Measurements from ENCODE around the gene DOCK1.

Gene DOCK1

DNA sequence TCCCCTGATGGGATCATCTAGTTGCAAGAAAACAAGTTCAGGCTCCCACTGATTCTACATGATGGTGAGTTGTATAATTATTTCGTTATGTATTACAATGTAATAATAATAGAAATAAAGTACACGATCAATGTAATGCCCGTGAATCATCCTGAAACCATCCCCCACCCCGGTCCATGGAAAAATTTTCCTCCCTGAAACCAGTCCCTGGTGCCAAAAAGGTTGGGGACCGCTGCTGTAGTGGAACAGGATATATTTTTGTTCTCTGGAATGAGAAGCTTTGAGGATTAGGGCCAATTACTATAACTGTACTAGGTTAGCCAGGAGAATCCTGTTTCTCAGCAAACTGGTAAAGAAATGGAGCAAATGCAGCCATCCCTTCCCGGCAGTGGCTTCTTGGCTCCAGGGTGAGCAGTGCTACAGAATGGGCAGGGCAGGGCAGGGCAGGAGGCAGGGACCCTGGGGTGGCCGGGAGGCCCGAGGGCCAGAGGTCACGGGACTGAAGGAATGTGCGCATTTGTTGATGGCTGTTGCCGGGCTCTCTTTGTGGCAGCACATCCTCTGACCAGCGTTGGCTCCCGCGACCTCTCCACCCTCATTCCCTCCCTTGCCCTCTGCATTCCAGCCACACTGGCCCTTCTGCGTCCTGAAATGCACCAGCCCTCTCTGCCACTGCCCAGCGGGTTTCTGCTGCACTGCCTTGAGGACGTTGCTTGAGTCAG, 481.5 kb downstream of the DOCK1 start:
- no peaks in the 10 kb centered on the region for H3K4me1 ChIP-seq
- no peaks in the 10 kb centered on the region for H3K36me3 ChIP-seq (replicated peaks)
- no peaks in the 10 kb centered on the region for H3K27me3 ChIP-seq (ENCODE audit: low read depth)
- no peak overlapping the region for H3K4me3 ChIP-seq
- H3K9me3 ChIP-seq: no peaks in the 10 kb centered on the region
- in situ Hi-C loops (cut with MboI; ENCODE audit: low sequenced_read_pairs): no loop called here
- no peak for DNase-seq (ENCODE audit: low spot score in 2 of 2)

DNA sequence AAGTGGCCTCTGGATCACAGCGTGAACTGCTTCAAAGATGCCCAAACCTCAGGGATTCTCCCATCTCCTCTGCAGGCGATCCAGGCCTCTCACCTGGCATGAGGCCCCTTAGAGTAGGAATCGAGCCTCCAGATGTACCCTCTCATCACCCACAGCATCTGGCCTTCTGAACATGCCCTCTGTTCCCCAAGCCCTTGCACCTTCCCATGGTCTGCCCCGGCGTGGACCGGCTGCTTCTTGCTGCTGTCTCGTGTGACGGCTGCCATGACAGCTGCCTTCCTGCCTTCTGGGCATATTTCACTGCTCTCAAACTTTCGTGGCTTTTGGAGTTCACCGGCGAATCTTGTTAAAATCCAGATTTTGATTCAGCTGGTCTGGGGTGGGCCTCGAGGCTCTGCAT, 486.6 kb downstream of the DOCK1 start:
- no peaks in the 10 kb centered on the region for H3K4me1 ChIP-seq
- in situ Hi-C loops (cut with MboI; ENCODE audit: low sequenced_read_pairs): no loop called here
- no peaks in the 10 kb centered on the region for H3K36me3 ChIP-seq (replicated peaks)
- DNase-seq (ENCODE audit: low spot score in 2 of 2): no peak
- H3K27me3 ChIP-seq (ENCODE audit: low read depth): no peaks in the 10 kb centered on the region
- H3K9me3 ChIP-seq: no peaks in the 10 kb centered on the region
- H3K4me3 ChIP-seq: no peak overlapping the region

DNA sequence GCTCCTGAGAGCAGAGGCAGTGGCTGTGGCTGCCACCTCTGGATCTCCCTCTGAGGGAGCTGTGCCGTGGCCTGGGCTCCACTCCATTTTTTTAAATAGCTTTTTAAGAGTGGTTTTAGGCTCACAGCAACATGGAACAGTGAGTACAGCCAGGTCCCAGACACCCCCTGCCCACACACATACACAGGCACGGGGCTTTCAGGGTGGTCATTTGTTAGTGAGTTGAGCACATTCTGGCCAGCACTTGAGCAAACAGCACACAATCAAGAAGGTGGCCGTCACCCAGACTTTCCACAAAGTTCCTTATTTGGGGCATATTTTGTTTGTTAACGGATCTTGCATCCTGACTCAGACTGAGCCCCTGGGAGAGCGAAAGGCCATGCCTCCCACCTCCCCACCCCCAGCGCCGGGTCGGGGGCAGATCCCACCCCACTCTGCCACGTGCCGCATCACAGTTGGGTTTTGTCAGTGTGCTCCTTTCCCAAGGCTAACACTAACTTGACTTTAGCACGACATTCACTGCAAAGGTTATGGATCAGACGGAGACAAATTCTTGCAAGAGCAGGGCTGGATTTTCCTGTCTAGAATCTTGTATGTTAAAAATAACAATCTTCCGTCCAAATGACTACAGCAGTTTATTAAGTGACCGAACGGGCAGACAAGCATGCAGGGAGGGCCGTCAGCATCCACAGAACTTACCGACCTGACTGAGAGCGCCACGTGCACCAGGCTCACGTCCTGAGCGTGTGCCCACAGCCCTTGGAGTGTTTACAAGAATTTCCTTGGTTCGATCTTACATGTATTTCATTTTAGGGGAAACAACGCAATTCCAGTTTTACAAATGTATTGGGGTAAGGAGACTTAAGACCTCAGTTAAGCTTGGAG, 487.4 kb downstream of the DOCK1 start:
- Histone ChIP-seq H3K9me3 (no peaks in the 10 kb centered on the region), H3K4me1 (no peaks in the 10 kb centered on the region), H3K36me3 (replicated peaks) (no peaks in the 10 kb centered on the region), H3K4me3 (no peak overlapping the region), H3K27me3 (ENCODE audit: low read depth) (no peaks in the 10 kb centered on the region)
- in situ Hi-C loops (cut with MboI; ENCODE audit: low sequenced_read_pairs): no loop called here
- no peak for DNase-seq (ENCODE audit: low spot score in 2 of 2)

DNA sequence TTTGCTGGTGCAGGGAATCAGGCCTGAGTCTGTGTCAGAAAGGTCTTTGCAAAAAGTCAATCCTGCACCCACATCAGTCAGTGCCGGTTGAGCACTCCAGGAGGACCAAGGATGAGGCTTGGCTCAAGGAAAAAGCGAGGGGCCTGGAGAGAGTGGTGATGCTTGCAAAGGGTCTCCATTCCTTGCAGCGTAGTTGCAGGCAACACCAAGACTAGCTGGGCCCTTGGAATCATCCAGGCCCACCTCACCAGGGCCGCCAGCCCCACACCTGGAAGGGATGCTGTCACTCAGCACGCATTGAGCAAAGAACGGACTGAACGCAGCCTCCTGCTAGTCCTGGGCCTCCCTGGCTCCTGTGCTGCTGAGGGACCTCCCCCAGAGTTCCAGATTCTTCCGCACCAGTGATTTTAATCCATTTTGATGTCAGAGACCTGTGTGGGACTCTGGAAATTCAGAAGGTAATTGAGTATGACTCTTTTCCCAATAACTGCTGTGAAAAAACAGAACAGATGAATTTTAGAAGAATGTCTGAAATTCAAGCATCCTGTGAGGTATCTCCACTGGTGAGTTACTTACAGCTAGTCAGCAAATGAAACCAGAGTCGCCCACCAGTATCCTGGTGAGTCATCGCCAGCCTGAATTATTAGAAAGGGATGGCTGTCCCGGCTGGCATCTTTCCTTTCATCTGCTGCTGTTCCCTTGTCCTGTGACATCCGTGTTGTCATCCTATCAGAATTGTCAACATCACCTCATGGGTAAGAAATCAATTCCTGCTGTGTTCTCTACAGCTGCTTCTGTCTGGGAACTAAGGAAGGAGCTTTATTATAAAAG, 493.1 kb downstream of the DOCK1 start:
- no peaks in the 10 kb centered on the region for H3K9me3 ChIP-seq
- no peaks in the 10 kb centered on the region for H3K27me3 ChIP-seq (ENCODE audit: low read depth)
- H3K4me1 ChIP-seq: no peaks in the 10 kb centered on the region
- H3K4me3 ChIP-seq: no peak overlapping the region
- in situ Hi-C loops (cut with MboI; ENCODE audit: low sequenced_read_pairs): no loop called here
- H3K36me3 ChIP-seq (replicated peaks): no peaks in the 10 kb centered on the region
- DNase-seq (ENCODE audit: low spot score in 2 of 2): no peak

DNA sequence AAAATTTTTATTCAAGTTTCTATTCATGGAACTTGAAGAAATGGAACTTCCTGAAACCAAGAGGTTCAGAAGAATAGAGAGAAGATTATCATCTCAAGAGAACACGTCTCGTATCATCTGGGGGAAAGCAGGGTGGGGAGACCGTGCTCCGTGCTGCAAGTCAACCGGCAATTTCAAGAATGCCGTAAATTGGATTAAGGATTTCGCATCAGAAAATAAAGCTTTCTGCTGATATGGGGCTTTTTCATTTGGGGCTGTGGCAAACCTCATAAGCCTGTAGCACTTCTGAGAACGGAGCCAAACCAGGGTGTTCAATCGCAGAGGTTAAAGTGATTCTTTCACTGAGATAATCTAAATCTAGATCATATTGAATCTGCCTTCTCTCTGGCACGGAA, 493.7 kb downstream of the DOCK1 start:
- Histone ChIP-seq H3K4me1 (no peaks in the 10 kb centered on the region), H3K36me3 (replicated peaks) (no peaks in the 10 kb centered on the region), H3K9me3 (no peaks in the 10 kb centered on the region), H3K27me3 (ENCODE audit: low read depth) (no peaks in the 10 kb centered on the region), H3K4me3 (no peak overlapping the region)
- in situ Hi-C loops (cut with MboI; ENCODE audit: low sequenced_read_pairs): no loop called here
- peak in 1 of 2 experiments; percentile 38 for DNase-seq (ENCODE audit: low spot score in 2 of 2)

DNA sequence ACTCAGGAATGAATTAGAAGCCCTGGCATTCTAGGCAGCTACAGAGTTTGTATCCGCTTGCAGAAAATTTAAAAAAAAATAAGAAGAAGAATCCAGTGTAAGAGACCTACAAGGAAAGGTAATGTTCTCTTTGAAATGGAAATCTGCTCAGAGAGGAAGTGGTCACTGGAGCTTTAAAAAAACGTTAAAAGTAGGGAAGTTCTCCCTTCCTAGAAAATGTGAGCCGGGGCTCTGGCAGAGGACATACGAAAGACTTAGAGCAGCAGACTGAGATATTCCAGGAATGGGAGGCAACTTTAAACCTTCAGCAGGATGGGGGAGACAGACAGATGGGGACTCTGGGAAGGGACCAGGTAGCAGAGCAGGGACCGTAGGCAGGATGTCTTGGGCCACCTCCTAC, 494.4 kb downstream of the DOCK1 start:
- H3K27me3 ChIP-seq (ENCODE audit: low read depth): no peaks in the 10 kb centered on the region
- no peaks in the 10 kb centered on the region for H3K36me3 ChIP-seq (replicated peaks)
- DNase-seq (ENCODE audit: low spot score in 2 of 2): no peak
- no peak overlapping the region for H3K4me3 ChIP-seq
- H3K4me1 ChIP-seq: no peaks in the 10 kb centered on the region
- no peaks in the 10 kb centered on the region for H3K9me3 ChIP-seq
- in situ Hi-C loops (cut with MboI; ENCODE audit: low sequenced_read_pairs): no loop called here

DNA sequence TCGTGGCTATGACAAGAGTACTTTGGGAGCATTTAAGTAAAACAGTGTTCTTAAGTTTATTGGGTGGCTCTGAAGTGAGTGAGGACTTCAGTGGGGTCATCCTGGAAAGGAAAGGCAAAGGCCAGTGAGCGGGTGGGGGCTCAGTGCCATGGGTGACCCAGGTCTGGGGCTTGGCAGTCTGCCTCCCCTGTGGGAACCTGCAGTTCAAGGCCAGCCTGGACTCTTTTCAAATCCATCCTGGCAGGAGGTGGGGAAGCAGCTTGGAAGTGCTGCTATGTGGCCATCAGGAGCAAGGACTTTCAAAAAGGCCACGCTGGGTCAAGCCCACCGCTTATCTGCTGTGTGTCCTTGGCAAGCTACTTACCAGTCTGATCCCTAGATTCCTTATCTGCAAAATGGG, 495.0 kb downstream of the DOCK1 start:
- in situ Hi-C loops (cut with MboI; ENCODE audit: low sequenced_read_pairs): no loop called here
- Histone ChIP-seq H3K4me3 (no peak overlapping the region), H3K4me1 (no peaks in the 10 kb centered on the region), H3K27me3 (ENCODE audit: low read depth) (no peaks in the 10 kb centered on the region), H3K36me3 (replicated peaks) (no peaks in the 10 kb centered on the region), H3K9me3 (no peaks in the 10 kb centered on the region)
- DNase-seq (ENCODE audit: low spot score in 2 of 2): no peak

DNA sequence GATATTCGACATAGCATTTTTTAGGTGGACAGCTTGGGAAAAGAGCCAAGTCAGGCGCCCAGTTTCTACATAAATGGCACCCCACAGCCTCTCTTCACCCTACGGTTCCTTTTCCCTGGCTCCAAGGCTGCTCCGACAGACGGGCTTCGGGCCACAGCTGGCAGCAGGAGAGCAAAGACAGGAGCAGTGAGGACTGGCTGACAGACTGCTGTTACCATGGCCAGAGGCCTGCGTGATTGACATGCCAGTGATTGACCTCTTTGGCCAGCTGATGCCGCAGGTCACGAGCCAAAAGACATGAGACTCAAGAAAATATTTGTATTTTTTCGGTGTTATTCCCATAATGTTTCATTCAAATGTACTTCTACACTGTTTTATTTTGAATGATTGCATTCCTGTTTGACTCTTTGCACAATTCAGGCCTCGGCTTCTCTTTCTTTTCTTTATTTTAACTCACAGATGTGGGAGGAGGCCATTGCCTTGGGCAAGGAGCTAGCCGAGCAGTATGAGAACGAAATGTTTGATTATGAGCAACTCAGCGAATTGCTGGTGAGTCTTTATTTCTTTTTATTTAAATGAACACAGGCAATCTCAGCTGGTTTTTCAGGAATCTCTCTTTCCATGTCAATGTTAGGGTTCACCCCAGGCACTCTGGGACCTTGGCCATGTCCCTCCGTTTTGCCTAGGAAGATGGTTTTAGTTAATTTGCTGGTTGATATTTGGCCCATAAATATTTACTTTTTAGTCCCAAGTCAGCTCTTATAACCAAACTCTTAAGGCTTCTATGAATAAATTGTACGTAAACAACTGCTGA, 497.6 kb downstream of the DOCK1 start:
- DNase-seq (ENCODE audit: low spot score in 2 of 2): no peak
- Histone ChIP-seq H3K36me3 (replicated peaks) (no peaks in the 10 kb centered on the region), H3K9me3 (no peaks in the 10 kb centered on the region), H3K27me3 (ENCODE audit: low read depth) (no peaks in the 10 kb centered on the region), H3K4me1 (no peaks in the 10 kb centered on the region), H3K4me3 (no peak overlapping the region)
- in situ Hi-C loops (cut with MboI; ENCODE audit: low sequenced_read_pairs): no loop called here

DNA sequence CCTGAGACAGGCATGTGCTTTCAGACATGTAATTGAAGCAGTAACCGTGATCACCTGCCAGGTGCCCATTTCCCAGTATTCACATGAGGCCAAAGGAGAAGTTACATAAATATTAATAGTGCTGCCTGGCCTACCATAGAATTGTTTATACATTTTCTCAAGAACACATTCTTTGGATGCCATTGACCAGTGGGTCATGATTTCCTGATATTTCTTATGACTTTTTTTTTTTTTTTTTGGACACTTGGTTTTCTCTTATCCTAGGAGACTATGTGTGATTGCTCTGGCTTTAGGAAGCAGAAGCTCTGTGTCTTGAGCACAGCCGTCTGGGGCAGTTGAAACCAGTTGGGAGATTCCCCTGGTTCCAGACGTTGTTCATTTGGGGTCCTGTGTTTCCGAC, 500.0 kb downstream of the DOCK1 start:
- in situ Hi-C loops (cut with MboI; ENCODE audit: low sequenced_read_pairs): no loop called here

DNA sequence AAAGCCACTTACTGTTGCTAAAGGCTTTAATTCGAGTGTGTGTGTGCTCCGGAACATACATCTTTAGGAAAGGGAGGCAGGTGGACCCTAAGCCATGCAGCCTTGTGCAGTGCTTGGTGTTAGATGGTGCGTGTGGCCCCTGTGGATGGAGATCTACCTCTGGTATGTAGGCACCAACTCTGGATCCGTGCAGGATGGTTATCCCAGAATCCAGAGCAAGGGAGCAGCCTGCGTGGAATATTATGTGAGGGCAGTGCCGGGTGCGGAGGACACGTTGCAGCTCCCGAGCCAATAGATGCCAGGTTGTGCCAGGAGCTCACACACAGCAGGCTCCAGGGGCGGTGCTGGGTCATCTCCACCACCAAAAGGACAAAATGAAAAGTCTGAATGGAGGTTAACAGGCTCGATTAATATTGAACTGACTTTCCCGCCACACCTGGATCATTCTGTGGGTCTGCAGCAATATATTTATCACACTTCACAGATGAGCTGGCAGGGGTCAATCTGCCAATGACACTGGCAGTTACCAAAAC, 500.9 kb downstream of the DOCK1 start:
- no peaks in the 10 kb centered on the region for H3K4me1 ChIP-seq
- H3K27me3 ChIP-seq (ENCODE audit: low read depth): no peaks in the 10 kb centered on the region
- no peak overlapping the region for H3K4me3 ChIP-seq
- H3K9me3 ChIP-seq: no peaks in the 10 kb centered on the region
- in situ Hi-C loops (cut with MboI; ENCODE audit: low sequenced_read_pairs): no loop called here
- no peak for DNase-seq (ENCODE audit: low spot score in 2 of 2)
- no peaks in the 10 kb centered on the region for H3K36me3 ChIP-seq (replicated peaks)

More for the DNA sequence above, 500.0 kb downstream of the DOCK1 start:
- DNase-seq (ENCODE audit: low spot score in 2 of 2): no peak
- Histone ChIP-seq H3K27me3 (ENCODE audit: low read depth) (no peaks in the 10 kb centered on the region), H3K36me3 (replicated peaks) (no peaks in the 10 kb centered on the region), H3K9me3 (no peaks in the 10 kb centered on the region), H3K4me3 (no peak overlapping the region), H3K4me1 (no peaks in the 10 kb centered on the region)

DNA sequence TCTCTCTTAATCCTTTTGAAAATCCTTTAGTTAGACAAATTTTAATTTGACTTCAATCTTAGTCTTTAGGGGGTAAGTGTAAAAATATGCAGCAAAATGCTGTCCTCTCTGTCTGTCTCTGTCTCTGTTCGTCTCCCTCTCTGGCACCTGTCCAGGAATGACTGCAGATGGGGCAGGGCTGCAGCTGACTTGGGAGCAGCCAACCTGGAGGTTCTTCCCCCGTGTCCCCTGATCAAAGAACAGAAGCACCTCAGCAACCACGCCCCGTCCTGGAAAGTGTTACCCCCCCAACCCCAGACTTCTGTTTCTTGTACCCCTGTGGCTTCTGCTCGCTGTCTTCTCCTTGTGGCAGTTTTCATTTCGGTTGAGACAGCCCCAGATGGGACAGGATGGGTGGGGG, 502.3 kb downstream of the DOCK1 start:
- Histone ChIP-seq H3K27me3 (ENCODE audit: low read depth) (no peaks in the 10 kb centered on the region), H3K4me1 (no peaks in the 10 kb centered on the region), H3K36me3 (replicated peaks) (no peaks in the 10 kb centered on the region), H3K9me3 (no peaks in the 10 kb centered on the region), H3K4me3 (no peak overlapping the region)
- in situ Hi-C loops (cut with MboI; ENCODE audit: low sequenced_read_pairs): no loop called here
- DNase-seq (ENCODE audit: low spot score in 2 of 2): no peak

DNA sequence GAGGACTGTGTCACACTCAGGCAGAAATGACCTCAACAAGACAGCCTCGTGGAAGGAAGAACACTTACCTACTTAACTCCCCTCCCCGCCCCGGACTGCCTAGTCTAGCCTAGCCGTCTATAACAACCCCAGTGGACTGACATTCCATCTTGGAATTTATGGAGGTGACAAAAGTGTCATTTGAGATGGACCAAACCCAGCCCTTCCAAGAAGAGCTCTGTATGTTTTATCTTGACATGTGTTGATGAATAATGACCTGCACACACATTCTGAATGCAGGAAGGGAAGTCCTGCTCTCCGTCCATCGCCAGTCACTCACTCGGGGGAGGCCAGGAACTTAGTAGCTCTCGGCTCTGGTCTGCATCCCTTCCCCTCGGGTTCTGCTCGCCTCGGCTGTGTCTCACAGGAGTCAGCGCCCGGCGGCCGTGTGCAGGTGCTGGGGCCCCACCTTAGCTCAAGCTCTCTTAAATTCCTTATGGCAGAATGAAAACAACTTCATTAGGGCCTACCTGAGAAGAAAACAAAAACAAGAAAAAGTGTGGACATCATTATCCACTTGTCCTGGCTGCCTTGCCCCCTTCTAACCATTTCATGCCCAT, 503.0 kb downstream of the DOCK1 start:
- Histone ChIP-seq H3K4me3 (no peak overlapping the region), H3K27me3 (ENCODE audit: low read depth) (no peaks in the 10 kb centered on the region), H3K4me1 (no peaks in the 10 kb centered on the region), H3K9me3 (no peaks in the 10 kb centered on the region), H3K36me3 (replicated peaks) (no peaks in the 10 kb centered on the region)
- no peak for DNase-seq (ENCODE audit: low spot score in 2 of 2)
- in situ Hi-C loops (cut with MboI; ENCODE audit: low sequenced_read_pairs): no loop called here

DNA sequence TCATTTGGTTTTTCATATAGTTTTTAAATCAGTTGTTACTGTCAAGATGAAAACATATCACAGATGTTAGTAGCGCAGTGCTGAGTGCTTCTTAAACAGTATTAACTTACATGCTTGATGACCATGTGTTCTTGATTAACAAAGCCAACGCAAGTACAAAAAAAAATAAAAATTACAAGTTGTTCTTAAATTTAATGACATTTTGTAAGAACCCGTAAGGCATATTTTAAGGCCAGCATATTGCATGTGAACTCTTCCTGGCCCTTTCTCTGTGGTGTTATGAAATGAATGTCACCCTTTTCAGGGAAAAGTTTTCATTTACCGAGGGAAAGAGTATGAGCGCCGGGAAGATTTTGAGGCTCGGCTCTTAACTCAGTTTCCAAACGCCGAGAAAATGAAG, 503.5 kb downstream of the DOCK1 start:
- no peak overlapping the region for H3K4me3 ChIP-seq
- DNase-seq (ENCODE audit: low spot score in 2 of 2): no peak
- in situ Hi-C loops (cut with MboI; ENCODE audit: low sequenced_read_pairs): no loop called here
- H3K9me3 ChIP-seq: no peaks in the 10 kb centered on the region
- H3K27me3 ChIP-seq (ENCODE audit: low read depth): no peaks in the 10 kb centered on the region
- no peaks in the 10 kb centered on the region for H3K36me3 ChIP-seq (replicated peaks)
- H3K4me1 ChIP-seq: no peaks in the 10 kb centered on the region

Data from HAP-1 (cell line).